ENCODE results near the gene KAT5.
"Not testable (repeated sequence)": the region's sequence is repeated elsewhere in the genome, so short reads cannot be mapped to it uniquely, and the experiment has no call there.

The KAT5 gene

DNA sequence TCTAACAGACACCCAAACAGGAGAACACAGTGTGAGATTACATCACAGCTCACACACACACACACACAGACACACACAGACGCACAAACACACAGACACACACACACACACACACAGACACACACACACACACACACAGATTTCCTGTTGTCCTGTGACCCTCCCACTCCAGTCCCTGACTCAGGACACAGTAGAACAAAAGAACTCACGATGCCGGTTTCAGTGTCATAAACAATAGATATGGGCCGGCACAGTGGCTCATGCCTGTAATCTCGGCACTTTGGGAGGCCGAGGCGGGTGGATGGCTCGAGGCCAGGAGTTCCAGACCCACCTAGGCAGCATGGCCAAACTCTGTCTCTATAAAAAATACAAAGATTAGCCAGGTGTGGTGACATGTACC, 13.8 kb upstream of the KAT5 start:
- Mint-ChIP-seq H3K9me3 (no peaks in the 10 kb centered on the region), H3K27me3 (no peaks in the 10 kb centered on the region), H3K4me3 (no peak overlapping the region), H3K27ac (no peak overlapping the region), H3K4me1 (ENCODE audit: low read depth) (no peaks in the 10 kb centered on the region), H3K36me3 (ENCODE audit: low read depth) (no peaks in the 10 kb centered on the region)
- intact Hi-C loops (cut with micrococcal nuclease): no loop called here

GRCh38 chr11:65699306-65699705, 12.7 kb upstream of the KAT5 start:
- no peaks in the 10 kb centered on the region for H3K4me1 Mint-ChIP-seq (ENCODE audit: low read depth)
- no peak overlapping the region for H3K4me3 Mint-ChIP-seq
- H3K27me3 Mint-ChIP-seq: no peaks in the 10 kb centered on the region
- H3K9me3 Mint-ChIP-seq: no peaks in the 10 kb centered on the region
- H3K36me3 Mint-ChIP-seq (ENCODE audit: low read depth): no peaks in the 10 kb centered on the region
- no peak overlapping the region for H3K27ac Mint-ChIP-seq
- intact Hi-C loops (cut with micrococcal nuclease): no loop called here

GRCh38 chr11:65700399-65700798, 11.7 kb upstream of the KAT5 start:
- H3K4me3 Mint-ChIP-seq: no peak overlapping the region
- H3K9me3 Mint-ChIP-seq: no peaks in the 10 kb centered on the region
- H3K27me3 Mint-ChIP-seq: no peaks in the 10 kb centered on the region

DNA sequence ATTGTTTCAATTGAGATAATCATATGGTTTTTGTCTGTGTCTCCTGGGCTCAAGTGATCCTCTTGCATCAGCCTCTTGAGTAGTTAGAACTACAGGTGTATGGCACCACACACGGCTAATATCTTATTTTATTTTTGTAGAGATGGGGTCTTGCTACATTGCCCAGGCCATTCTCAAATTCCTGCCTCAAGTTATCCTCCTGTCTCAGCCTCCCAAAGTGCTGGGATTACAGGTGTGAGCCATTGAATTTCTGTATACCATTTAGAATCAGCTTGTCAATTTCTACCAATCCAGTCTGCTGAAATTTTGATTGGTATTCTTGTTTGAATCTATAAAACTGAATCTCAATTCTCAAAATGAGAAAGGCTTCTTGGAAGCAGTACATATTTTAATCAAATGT, 10.4 kb upstream of the KAT5 start:
- Mint-ChIP-seq H3K27ac (no peak overlapping the region), H3K4me3 (no peak overlapping the region), H3K9me3 (no peaks in the 10 kb centered on the region), H3K4me1 (ENCODE audit: low read depth) (no peaks in the 10 kb centered on the region), H3K36me3 (ENCODE audit: low read depth) (no peaks in the 10 kb centered on the region), H3K27me3 (peaks cover 3% of the 10 kb centered on the region)
- intact Hi-C loops (cut with micrococcal nuclease): no loop called here

More at GRCh38 chr11:65700399-65700798, 11.7 kb upstream of the KAT5 start:
- intact Hi-C loops (cut with micrococcal nuclease): no loop called here
- Mint-ChIP-seq H3K27ac (no peak overlapping the region), H3K36me3 (ENCODE audit: low read depth) (no peaks in the 10 kb centered on the region), H3K4me1 (ENCODE audit: low read depth) (no peaks in the 10 kb centered on the region)

- Mint-ChIP-seq H3K36me3 (ENCODE audit: low read depth) (no peaks in the 10 kb centered on the region), H3K4me3 (no peak overlapping the region), H3K9me3 (no peaks in the 10 kb centered on the region), H3K27me3 (peaks cover 3% of the 10 kb centered on the region), H3K27ac (no peak overlapping the region), H3K4me1 (ENCODE audit: low read depth) (no peaks in the 10 kb centered on the region)
- intact Hi-C loops (cut with micrococcal nuclease): no loop called here
These were observed 8.2 kb upstream of the KAT5 start for GRCh38 chr11:65703846-65704245.

DNA sequence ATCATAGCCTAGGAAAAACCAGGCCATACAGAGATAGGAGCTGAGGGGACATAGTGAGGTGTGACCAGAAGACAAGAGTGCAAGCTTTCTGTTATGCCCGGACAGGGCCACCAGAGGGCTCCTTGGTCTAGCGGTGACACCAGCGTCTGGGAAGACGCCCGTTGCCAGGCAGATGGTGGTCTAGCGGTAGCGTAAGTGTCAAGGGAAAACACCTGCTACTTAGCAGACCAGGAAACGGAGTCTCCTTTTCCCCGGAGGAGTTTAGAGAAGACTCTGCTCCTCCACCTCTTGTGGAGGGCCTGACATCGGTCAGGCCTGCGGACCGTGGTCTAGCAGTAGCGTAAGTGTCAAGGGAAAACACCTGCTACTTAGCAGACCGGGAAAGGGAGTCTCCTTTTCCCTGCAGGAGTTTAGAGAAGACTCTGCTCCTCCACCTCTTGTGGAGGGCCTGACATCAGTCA, 5.7 kb upstream of the KAT5 start:
- not testable (repeated sequence) for H3K9me3 Mint-ChIP-seq; H3K4me3 Mint-ChIP-seq; H3K36me3 Mint-ChIP-seq (ENCODE audit: low read depth); H3K27ac Mint-ChIP-seq; H3K27me3 Mint-ChIP-seq
- intact Hi-C loops (cut with micrococcal nuclease): loop anchor here (1.0 to 2.0 kb wide), 2 partner anchors 80 to 283 kb away; no protein-coding TSS in a partner anchor
- H3K4me1 Mint-ChIP-seq (ENCODE audit: low read depth): peaks cover 13% of the 10 kb centered on the region

- H3K4me3 Mint-ChIP-seq; H3K9me3 Mint-ChIP-seq; H3K36me3 Mint-ChIP-seq (ENCODE audit: low read depth); H3K27ac Mint-ChIP-seq; H3K27me3 Mint-ChIP-seq: not testable (repeated sequence)
- H3K4me1 Mint-ChIP-seq (ENCODE audit: low read depth): peaks cover 17% of the 10 kb centered on the region
- intact Hi-C loops (cut with micrococcal nuclease): loop anchor here (2.0 kb wide), 1 partner anchor 80 kb away; no protein-coding TSS in a partner anchor
These were observed 5.0 kb upstream of the KAT5 start for GRCh38 chr11:65707002-65707401.

DNA sequence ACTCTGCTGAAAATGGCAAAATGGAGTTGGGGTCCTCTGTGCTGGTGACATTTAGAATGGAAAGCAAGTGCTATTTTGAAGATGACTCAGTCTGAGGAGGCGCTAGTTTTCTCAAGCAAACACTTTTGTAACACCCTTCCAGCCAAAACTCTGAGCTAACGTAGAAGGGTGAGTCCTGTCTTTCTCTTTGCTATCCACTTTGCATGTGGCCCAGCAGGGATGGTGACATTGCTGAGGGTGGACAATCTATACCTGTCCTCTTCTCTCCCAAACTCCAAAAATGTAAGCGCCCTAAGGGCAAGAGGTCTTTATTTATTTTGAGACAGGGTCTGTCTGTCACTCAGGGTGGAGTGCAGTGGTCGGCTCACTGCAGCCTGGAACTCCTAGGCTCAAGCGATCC, 3.6 kb upstream of the KAT5 start:
- H3K9me3 Mint-ChIP-seq: no peaks in the 10 kb centered on the region
- H3K27ac Mint-ChIP-seq: no peak overlapping the region
- peaks cover 3% of the 10 kb centered on the region for H3K27me3 Mint-ChIP-seq
- intact Hi-C loops (cut with micrococcal nuclease): no loop called here
- peaks cover 18% of the 10 kb centered on the region for H3K36me3 Mint-ChIP-seq (ENCODE audit: low read depth)
- H3K4me1 Mint-ChIP-seq (ENCODE audit: low read depth): peaks cover 28% of the 10 kb centered on the region
- no peak overlapping the region for H3K4me3 Mint-ChIP-seq

DNA sequence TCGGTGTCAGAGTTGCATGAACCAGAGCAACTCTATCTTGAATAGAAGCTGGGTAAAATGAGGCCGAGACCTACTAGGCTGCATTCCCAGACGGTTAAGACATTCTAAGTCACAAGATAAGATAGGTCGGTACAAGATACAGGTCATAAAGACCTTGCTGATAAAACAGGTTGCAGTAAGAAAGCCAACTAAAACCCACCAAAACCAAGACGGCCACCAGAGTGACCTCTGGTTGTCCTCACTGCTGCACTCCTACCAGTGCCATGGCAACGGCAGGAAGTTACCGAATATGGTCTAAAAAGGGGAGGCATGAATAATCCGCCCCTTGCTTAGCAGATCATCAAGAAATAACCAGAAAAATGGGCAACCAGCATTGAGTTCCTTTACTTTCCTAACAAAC, 2.4 kb upstream of the KAT5 start:
- Mint-ChIP-seq H3K4me1 (ENCODE audit: low read depth) (peaks cover 39% of the 10 kb centered on the region), H3K4me3 (no peak overlapping the region), H3K36me3 (ENCODE audit: low read depth) (peaks cover 30% of the 10 kb centered on the region), H3K27me3 (peaks cover 3% of the 10 kb centered on the region), H3K9me3 (no peaks in the 10 kb centered on the region), H3K27ac (no peak overlapping the region)
- intact Hi-C loops (cut with micrococcal nuclease): loop anchor here (2.0 to 5.0 kb wide), 2 partner anchors 73 to 175 kb away; partner anchors contain the start of gene AP5B1

GRCh38 chr11:65710421-65710820, 1.6 kb upstream of the KAT5 start:
- H3K27ac Mint-ChIP-seq: peak overlapping the region; percentile 99
- no peaks in the 10 kb centered on the region for H3K9me3 Mint-ChIP-seq
- peak overlapping the region; percentile 87 for H3K4me3 Mint-ChIP-seq
- peaks cover 37% of the 10 kb centered on the region for H3K36me3 Mint-ChIP-seq (ENCODE audit: low read depth)
- intact Hi-C loops (cut with micrococcal nuclease): loop anchor here (2.0 to 5.0 kb wide), 2 partner anchors 72 to 174 kb away; partner anchors contain the start of gene AP5B1
- peaks cover 45% of the 10 kb centered on the region for H3K4me1 Mint-ChIP-seq (ENCODE audit: low read depth)
- H3K27me3 Mint-ChIP-seq: peaks cover 3% of the 10 kb centered on the region

- peaks cover 58% of the 10 kb centered on the region for H3K4me1 Mint-ChIP-seq (ENCODE audit: low read depth)
- H3K9me3 Mint-ChIP-seq: no peaks in the 10 kb centered on the region
- peak overlapping the region; percentile 87 for H3K4me3 Mint-ChIP-seq
- intact Hi-C loops (cut with micrococcal nuclease): loop anchor here (1.0 to 5.0 kb wide), 3 partner anchors 8 to 106 kb away; partner anchors contain the start of genes AP5B1 and RNASEH2C
- peak overlapping the region; percentile 99 for H3K27ac Mint-ChIP-seq
- H3K27me3 Mint-ChIP-seq: no peaks in the 10 kb centered on the region
- peaks cover 60% of the 10 kb centered on the region for H3K36me3 Mint-ChIP-seq (ENCODE audit: low read depth)
These were observed 603 bp downstream of the KAT5 start for GRCh38 chr11:65712633-65713076.

GRCh38 chr11:65713212-65713969, 1.3 kb downstream of the KAT5 start:
- H3K9me3 Mint-ChIP-seq: no peaks in the 10 kb centered on the region
- H3K36me3 Mint-ChIP-seq (ENCODE audit: low read depth): peaks cover 67% of the 10 kb centered on the region
- H3K27ac Mint-ChIP-seq: peak overlapping the region; percentile 99
- intact Hi-C loops (cut with micrococcal nuclease): loop anchor here (5.0 kb wide), 1 partner anchor 69 kb away; the partner anchor contains the start of gene AP5B1
- peaks cover 66% of the 10 kb centered on the region for H3K4me1 Mint-ChIP-seq (ENCODE audit: low read depth)
- H3K27me3 Mint-ChIP-seq: no peaks in the 10 kb centered on the region
- H3K4me3 Mint-ChIP-seq: peak overlapping the region; percentile 87

GRCh38 chr11:65714433-65714832, 2.4 kb downstream of the KAT5 start:
- peak overlapping the region; percentile 18 for H3K27ac Mint-ChIP-seq
- H3K4me3 Mint-ChIP-seq: no peak overlapping the region
- H3K27me3 Mint-ChIP-seq: no peaks in the 10 kb centered on the region
- H3K4me1 Mint-ChIP-seq (ENCODE audit: low read depth): peaks cover 76% of the 10 kb centered on the region
- intact Hi-C loops (cut with micrococcal nuclease): loop anchor here (5.0 kb wide), 1 partner anchor 68 kb away; the partner anchor contains the start of gene AP5B1
- H3K36me3 Mint-ChIP-seq (ENCODE audit: low read depth): peaks cover 77% of the 10 kb centered on the region
- no peaks in the 10 kb centered on the region for H3K9me3 Mint-ChIP-seq

GRCh38 chr11:65716302-65716701, 4.2 kb downstream of the KAT5 start:
- Mint-ChIP-seq H3K4me3 (no peak overlapping the region), H3K4me1 (ENCODE audit: low read depth) (peaks cover 72% of the 10 kb centered on the region), H3K27ac (no peak overlapping the region), H3K9me3 (no peaks in the 10 kb centered on the region), H3K36me3 (ENCODE audit: low read depth) (peaks cover 88% of the 10 kb centered on the region), H3K27me3 (no peaks in the 10 kb centered on the region)
- intact Hi-C loops (cut with micrococcal nuclease): no loop called here
